GM23338 (cell line): Measurements from ENCODE around the gene PHACTR1. TPM values are rescaled to one million over a fixed set of nuclear protein-coding genes. Genes with fewer than 3 reads are reported as not detected.

Experiments used
- ATAC-seq: fragments of 200-7000 bp; cut with Tn5 transposase; 3 replicates; pipeline ENCODE4 v1.9.1; 2020
- DNase-seq: peaks from one replicate; pipeline ENCODE4 v3.0.0-alpha.2; 2015; ENCODE audit warnings: low spot score
- H2AFZ ChIP-seq: fragments of 200-600 bp; sonication (generic); 2 replicates; pipeline ENCODE4 v1.8.0; 2016; ENCODE audit warnings: antibody characterized with exemption, mild to moderate bottlenecking, moderate library complexity
- H3F3A ChIP-seq: fragments of 200-600 bp; sonication (generic); replicated peaks from 2 replicates; pipeline ENCODE4 v1.8.0; 2017; ENCODE audit warnings: antibody characterized with exemption, mixed run types, low read depth
- H3K27ac ChIP-seq: fragments of 200-600 bp; sonication (generic); 2 replicates; pipeline ENCODE4 v1.6.1; 2016; ENCODE audit warnings: low read depth
- H3K27me3 ChIP-seq: fragments of 200-600 bp; sonication (generic); 2 replicates; pipeline ENCODE4 v1.8.0; 2016; ENCODE audit warnings: mild to moderate bottlenecking, mixed run types, moderate library complexity; ENCODE audit not compliant: insufficient read depth
- H3K36me3 ChIP-seq: fragments of 200-600 bp; sonication (generic); 2 replicates; pipeline ENCODE4 v1.8.0; 2016; ENCODE audit warnings: mild to moderate bottlenecking; ENCODE audit not compliant: insufficient read depth
- H3K4me1 ChIP-seq: fragments of 200-600 bp; sonication (generic); 2 replicates; pipeline ENCODE4 v1.8.0; 2016; ENCODE audit warnings: mild to moderate bottlenecking, moderate library complexity; ENCODE audit not compliant: insufficient read depth
- H3K4me2 ChIP-seq: fragments of 200-600 bp; sonication (generic); 2 replicates; pipeline ENCODE4 v1.7.1; 2017; ENCODE audit warnings: mixed run types
- H3K4me3 ChIP-seq: fragments of 200-600 bp; sonication (generic); 2 replicates; pipeline ENCODE4 v1.6.1; 2016; ENCODE audit warnings: mixed run types
- H3K79me2 ChIP-seq: fragments of 200-600 bp; sonication (generic); replicated peaks from 2 replicates; pipeline ENCODE4 v1.8.0; 2017; ENCODE audit warnings: mild to moderate bottlenecking; ENCODE audit not compliant: insufficient read depth
- H3K9me2 ChIP-seq: fragments of 200-600 bp; sonication (generic); 2 replicates; pipeline ENCODE4 v1.8.0; 2017; ENCODE audit not compliant: insufficient read depth
- H4K20me1 ChIP-seq: fragments of 200-600 bp; sonication (generic); replicated peaks from 2 replicates; pipeline ENCODE4 v1.8.0; 2017; ENCODE audit warnings: mild to moderate bottlenecking; ENCODE audit not compliant: insufficient read depth
- H3K27ac Mint-ChIP-seq: 2 replicates; pipeline ENCODE4 v1.8.0; 2020; ENCODE audit warnings: inconsistent platforms, mild to moderate bottlenecking, moderate library complexity, mixed read lengths
- H3K27me3 Mint-ChIP-seq: 3 replicates; pipeline ENCODE4 v1.8.0; 2022; ENCODE audit warnings: low read depth, mild to moderate bottlenecking, moderate library complexity, mixed read lengths, inconsistent platforms; ENCODE audit not compliant: insufficient read depth, poor library complexity
- H3K36me3 Mint-ChIP-seq: 3 replicates; pipeline ENCODE4 v1.8.0; 2021; ENCODE audit warnings: low read depth, mild to moderate bottlenecking, inconsistent platforms, moderate library complexity, mixed read lengths
- H3K4me1 Mint-ChIP-seq: 3 replicates; pipeline ENCODE4 v1.8.0; 2020; ENCODE audit warnings: mild to moderate bottlenecking, inconsistent platforms, mixed read lengths
- H3K4me3 Mint-ChIP-seq: 3 replicates; pipeline ENCODE4 v1.8.0; 2021; ENCODE audit warnings: moderate library complexity, mild to moderate bottlenecking, inconsistent platforms, mixed read lengths
- H3K9me3 Mint-ChIP-seq: 3 replicates; pipeline ENCODE4 v1.8.0; 2020; ENCODE audit warnings: moderate library complexity, mild to moderate bottlenecking, inconsistent platforms, mixed read lengths
- EZH2 ChIP-seq: fragments of 200-600 bp; sonication (generic); IDR thresholded peaks from one replicate; pipeline ENCODE4 v1.8.0; 2017; ENCODE audit warnings: antibody characterized with exemption, mild to moderate bottlenecking, low read depth; ENCODE audit not compliant: unreplicated experiment
- NANOG ChIP-seq: IDR thresholded peaks from 2 replicates; pipeline ENCODE4 v1.6.1; 2016; ENCODE audit warnings: antibody characterized with exemption, borderline replicate concordance
- POLR2AphosphoS5 ChIP-seq: IDR thresholded peaks from 2 replicates; pipeline ENCODE4 v1.6.1; 2016; ENCODE audit warnings: antibody characterized with exemption, low read depth
- STAT1 ChIP-seq: IDR thresholded peaks from one replicate; pipeline ENCODE4 v1.6.1; 2016; ENCODE audit warnings: antibody characterized with exemption; ENCODE audit not compliant: unreplicated experiment
- polyA plus RNA-seq: library from polyadenylated mRNA; unstranded; fragments of >200 nt; fragmentation: Nextera tagmentation; extraction: Ambion mirVana; gene quantifications from 2 replicates; pipeline ENCODE4 v1.2.1, GENCODE V29; 2016
- total RNA-seq: library from RNA; depleted of rRNA; stranded (reverse); fragments of >200 nt; shearing (Covaris generic); gene quantifications from 2 replicates; pipeline ENCODE4 v1.2.3, GENCODE V29; 2014
- TF ChIP-seq, protein P1 (sequence below): fragments of 250-450 bp; sonication (Bioruptor Pico); IDR thresholded peaks from 2 replicates; pipeline ENCODE4 v1.5.0; 2020; ENCODE audit warnings: mild to moderate bottlenecking, moderate library complexity
- TF ChIP-seq, protein P2 (sequence below): IDR thresholded peaks from one replicate; pipeline ENCODE4 v1.6.1; 2018; ENCODE audit warnings: antibody characterized with exemption; ENCODE audit not compliant: unreplicated experiment

PHACTR1 gene
- total and polyA plus RNA-seq, 2 experiments from 2014 or later = 5.9 to 19.3 TPM

DNA sequence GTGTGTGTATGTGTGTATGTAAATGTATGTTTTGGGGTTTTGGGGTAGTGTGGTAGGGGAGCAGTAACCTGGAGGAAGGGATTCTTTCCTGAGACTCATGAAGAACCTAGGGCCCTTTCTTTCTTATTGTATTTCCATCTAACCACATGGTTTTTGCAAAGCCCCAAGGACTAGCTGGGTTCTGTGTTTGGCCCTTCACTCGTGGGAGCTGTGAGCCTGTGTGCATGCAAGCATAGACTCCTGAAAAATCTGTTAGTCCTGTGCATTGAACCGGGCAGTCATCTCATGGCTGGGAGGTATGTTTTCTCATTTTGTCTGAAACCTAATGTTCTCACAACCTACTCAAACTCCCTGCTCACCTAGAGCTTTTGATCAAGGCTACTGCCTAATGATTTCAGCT, 219.1 kb downstream of the PHACTR1 start (continued):
- TF ChIP-seq, protein P1, sequence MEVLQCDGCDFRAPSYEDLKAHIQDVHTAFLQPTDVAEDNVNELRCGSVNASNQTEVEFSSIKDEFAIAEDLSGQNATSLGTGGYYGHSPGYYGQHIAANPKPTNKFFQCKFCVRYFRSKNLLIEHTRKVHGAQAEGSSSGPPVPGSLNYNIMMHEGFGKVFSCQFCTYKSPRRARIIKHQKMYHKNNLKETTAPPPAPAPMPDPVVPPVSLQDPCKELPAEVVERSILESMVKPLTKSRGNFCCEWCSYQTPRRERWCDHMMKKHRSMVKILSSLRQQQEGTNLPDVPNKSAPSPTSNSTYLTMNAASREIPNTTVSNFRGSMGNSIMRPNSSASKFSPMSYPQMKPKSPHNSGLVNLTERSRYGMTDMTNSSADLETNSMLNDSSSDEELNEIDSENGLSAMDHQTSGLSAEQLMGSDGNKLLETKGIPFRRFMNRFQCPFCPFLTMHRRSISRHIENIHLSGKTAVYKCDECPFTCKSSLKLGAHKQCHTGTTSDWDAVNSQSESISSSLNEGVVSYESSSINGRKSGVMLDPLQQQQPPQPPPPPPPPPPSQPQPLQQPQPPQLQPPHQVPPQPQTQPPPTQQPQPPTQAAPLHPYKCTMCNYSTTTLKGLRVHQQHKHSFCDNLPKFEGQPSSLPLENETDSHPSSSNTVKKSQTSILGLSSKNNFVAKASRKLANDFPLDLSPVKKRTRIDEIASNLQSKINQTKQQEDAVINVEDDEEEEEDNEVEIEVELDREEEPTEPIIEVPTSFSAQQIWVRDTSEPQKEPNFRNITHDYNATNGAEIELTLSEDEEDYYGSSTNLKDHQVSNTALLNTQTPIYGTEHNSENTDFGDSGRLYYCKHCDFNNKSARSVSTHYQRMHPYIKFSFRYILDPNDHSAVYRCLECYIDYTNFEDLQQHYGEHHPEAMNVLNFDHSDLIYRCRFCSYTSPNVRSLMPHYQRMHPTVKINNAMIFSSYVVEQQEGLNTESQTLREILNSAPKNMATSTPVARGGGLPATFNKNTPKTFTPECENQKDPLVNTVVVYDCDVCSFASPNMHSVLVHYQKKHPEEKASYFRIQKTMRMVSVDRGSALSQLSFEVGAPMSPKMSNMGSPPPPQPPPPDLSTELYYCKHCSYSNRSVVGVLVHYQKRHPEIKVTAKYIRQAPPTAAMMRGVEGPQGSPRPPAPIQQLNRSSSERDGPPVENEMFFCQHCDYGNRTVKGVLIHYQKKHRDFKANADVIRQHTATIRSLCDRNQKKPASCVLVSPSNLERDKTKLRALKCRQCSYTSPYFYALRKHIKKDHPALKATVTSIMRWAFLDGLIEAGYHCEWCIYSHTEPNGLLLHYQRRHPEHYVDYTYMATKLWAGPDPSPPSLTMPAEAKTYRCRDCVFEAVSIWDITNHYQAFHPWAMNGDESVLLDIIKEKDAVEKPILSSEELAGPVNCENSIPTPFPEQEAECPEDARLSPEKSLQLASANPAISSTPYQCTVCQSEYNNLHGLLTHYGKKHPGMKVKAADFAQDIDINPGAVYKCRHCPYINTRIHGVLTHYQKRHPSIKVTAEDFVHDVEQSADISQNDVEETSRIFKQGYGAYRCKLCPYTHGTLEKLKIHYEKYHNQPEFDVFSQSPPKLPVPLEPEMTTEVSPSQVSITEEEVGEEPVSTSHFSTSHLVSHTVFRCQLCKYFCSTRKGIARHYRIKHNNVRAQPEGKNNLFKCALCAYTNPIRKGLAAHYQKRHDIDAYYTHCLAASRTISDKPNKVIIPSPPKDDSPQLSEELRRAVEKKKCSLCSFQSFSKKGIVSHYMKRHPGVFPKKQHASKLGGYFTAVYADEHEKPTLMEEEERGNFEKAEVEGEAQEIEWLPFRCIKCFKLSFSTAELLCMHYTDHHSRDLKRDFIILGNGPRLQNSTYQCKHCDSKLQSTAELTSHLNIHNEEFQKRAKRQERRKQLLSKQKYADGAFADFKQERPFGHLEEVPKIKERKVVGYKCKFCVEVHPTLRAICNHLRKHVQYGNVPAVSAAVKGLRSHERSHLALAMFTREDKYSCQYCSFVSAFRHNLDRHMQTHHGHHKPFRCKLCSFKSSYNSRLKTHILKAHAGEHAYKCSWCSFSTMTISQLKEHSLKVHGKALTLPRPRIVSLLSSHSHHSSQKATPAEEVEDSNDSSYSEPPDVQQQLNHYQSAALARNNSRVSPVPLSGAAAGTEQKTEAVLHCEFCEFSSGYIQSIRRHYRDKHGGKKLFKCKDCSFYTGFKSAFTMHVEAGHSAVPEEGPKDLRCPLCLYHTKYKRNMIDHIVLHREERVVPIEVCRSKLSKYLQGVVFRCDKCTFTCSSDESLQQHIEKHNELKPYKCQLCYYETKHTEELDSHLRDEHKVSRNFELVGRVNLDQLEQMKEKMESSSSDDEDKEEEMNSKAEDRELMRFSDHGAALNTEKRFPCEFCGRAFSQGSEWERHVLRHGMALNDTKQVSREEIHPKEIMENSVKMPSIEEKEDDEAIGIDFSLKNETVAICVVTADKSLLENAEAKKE (CRISPR knock-in tag) = no peak
- TF ChIP-seq POLR2AphosphoS5 = no peak

DNA sequence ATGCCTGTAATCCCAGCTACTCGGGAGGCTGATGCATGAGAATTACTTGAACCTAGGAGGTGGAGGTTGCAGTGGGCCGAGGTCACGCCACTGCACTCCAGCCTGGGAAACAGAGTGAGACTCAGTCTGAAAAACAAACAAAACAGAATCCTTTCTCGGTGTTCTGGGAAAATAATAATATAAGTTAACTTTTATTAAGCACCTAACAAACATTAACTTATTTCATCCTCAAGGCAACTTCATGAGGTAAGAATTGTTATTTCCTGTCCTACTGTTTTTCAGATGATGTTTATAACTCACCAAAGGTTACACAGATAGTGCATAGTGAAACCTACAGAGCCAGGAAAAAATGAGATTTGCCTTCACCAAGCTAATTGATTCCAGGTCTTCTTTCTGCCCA, 221.4 kb downstream of the PHACTR1 start:
- Histone ChIP-seq H3K27me3 (no peaks in the 10 kb centered on the region), H3K27ac (no peak overlapping the region), H3K4me3 (no peak overlapping the region), H3K9me2 (no peaks in the 10 kb centered on the region), H3K4me2 (no peak overlapping the region), H2AFZ (no peak overlapping the region), H4K20me1 (no peaks in the 10 kb centered on the region), H3K4me1 (no peaks in the 10 kb centered on the region), H3F3A (no peaks in the 10 kb centered on the region), H3K79me2 (no peaks in the 10 kb centered on the region), H3K36me3 (no peaks in the 10 kb centered on the region)
- Mint-ChIP-seq H3K4me1 (peaks cover 8% of the 10 kb centered on the region; the same call in 2 of the 3 replicates), H3K36me3 (no peaks in the 10 kb centered on the region; the same call in 2 of the 3 replicates), H3K27ac (no peak overlapping the region), H3K9me3 (no peaks in the 10 kb centered on the region; the same call in 2 of the 3 replicates), H3K27me3 (no peaks in the 10 kb centered on the region), H3K4me3 (no peak overlapping the region)
- DNase-seq (no peak), ATAC-seq (no peak)
- TF ChIP-seq, protein P1 (CRISPR knock-in tag) = no peak
- TF ChIP-seq EZH2 (no peak), NANOG (no peak), STAT1 (no peak)
- TF ChIP-seq, protein P2, sequence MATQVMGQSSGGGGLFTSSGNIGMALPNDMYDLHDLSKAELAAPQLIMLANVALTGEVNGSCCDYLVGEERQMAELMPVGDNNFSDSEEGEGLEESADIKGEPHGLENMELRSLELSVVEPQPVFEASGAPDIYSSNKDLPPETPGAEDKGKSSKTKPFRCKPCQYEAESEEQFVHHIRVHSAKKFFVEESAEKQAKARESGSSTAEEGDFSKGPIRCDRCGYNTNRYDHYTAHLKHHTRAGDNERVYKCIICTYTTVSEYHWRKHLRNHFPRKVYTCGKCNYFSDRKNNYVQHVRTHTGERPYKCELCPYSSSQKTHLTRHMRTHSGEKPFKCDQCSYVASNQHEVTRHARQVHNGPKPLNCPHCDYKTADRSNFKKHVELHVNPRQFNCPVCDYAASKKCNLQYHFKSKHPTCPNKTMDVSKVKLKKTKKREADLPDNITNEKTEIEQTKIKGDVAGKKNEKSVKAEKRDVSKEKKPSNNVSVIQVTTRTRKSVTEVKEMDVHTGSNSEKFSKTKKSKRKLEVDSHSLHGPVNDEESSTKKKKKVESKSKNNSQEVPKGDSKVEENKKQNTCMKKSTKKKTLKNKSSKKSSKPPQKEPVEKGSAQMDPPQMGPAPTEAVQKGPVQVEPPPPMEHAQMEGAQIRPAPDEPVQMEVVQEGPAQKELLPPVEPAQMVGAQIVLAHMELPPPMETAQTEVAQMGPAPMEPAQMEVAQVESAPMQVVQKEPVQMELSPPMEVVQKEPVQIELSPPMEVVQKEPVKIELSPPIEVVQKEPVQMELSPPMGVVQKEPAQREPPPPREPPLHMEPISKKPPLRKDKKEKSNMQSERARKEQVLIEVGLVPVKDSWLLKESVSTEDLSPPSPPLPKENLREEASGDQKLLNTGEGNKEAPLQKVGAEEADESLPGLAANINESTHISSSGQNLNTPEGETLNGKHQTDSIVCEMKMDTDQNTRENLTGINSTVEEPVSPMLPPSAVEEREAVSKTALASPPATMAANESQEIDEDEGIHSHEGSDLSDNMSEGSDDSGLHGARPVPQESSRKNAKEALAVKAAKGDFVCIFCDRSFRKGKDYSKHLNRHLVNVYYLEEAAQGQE = no peak
